MM.1S (cell line): Measurements from ENCODE around the gene CHD2.

Source experiments
- DNase-seq: peaks from one replicate; pipeline ENCODE4 v3.0.0-alpha.2; 2015
- H2AFZ ChIP-seq: fragments of 300-600 bp; sonication (generic); 2 replicates; pipeline ENCODE4 v1.6.0; 2016; ENCODE audit warnings: antibody characterized with exemption, low read length
- H3F3A ChIP-seq: fragments of 300-600 bp; sonication (generic); 2 replicates; pipeline ENCODE4 v1.6.1; 2016; ENCODE audit warnings: mild to moderate bottlenecking, antibody characterized with exemption, low read length, moderate library complexity, mixed read lengths; ENCODE audit not compliant: insufficient read depth
- H3K27ac ChIP-seq: fragments of 300-600 bp; sonication (generic); 2 replicates; pipeline ENCODE4 v1.5.1; 2016; ENCODE audit warnings: mild to moderate bottlenecking, low read length
- H3K27me3 ChIP-seq: fragments of 300-600 bp; sonication (generic); replicated peaks from 2 replicates; pipeline ENCODE4 v1.6.0; 2016; ENCODE audit warnings: low read length; ENCODE audit not compliant: insufficient read depth
- H3K36me3 ChIP-seq: fragments of 300-600 bp; sonication (generic); replicated peaks from 2 replicates; pipeline ENCODE4 v1.6.1; 2016; ENCODE audit warnings: mild to moderate bottlenecking, low read length, mixed read lengths; ENCODE audit not compliant: insufficient read depth
- H3K4me1 ChIP-seq: fragments of 300-600 bp; sonication (generic); 2 replicates; pipeline ENCODE4 v1.6.1; 2016; ENCODE audit warnings: low read length, mixed read lengths
- H3K4me2 ChIP-seq: fragments of 300-600 bp; sonication (generic); 2 replicates; pipeline ENCODE4 v1.6.0; 2016; ENCODE audit warnings: low read depth, low read length
- H3K4me3 ChIP-seq: fragments of 300-600 bp; sonication (generic); 2 replicates; pipeline ENCODE4 v1.5.1; 2016; ENCODE audit warnings: low read length, mixed read lengths
- H3K79me2 ChIP-seq: fragments of 300-600 bp; sonication (generic); 2 replicates; pipeline ENCODE4 v1.6.1; 2016; ENCODE audit warnings: mixed run types, low read length, mixed read lengths
- H3K9ac ChIP-seq: fragments of 300-600 bp; sonication (generic); 2 replicates; pipeline ENCODE4 v1.6.1; 2016; ENCODE audit warnings: low read length, mixed read lengths
- H3K9me2 ChIP-seq: fragments of 300-600 bp; sonication (generic); replicated peaks from 2 replicates; pipeline ENCODE4 v1.6.1; 2016; ENCODE audit warnings: mild to moderate bottlenecking, low read length, mixed read lengths; ENCODE audit not compliant: insufficient read depth
- H3K9me3 ChIP-seq: fragments of 300-600 bp; sonication (generic); replicated peaks from 2 replicates; pipeline ENCODE4 v1.6.1; 2016; ENCODE audit warnings: mild to moderate bottlenecking, low read length, mixed read lengths; ENCODE audit not compliant: insufficient read depth
- H4K20me1 ChIP-seq: fragments of 300-600 bp; sonication (generic); 2 replicates; pipeline ENCODE4 v1.6.1; 2016; ENCODE audit warnings: mild to moderate bottlenecking, low read length, moderate library complexity, mixed read lengths; ENCODE audit not compliant: insufficient read depth
- CTCF ChIP-seq: fragments of 300-600 bp; sonication (generic); IDR thresholded peaks from 2 replicates; pipeline ENCODE4 v1.5.1; 2016; ENCODE audit warnings: antibody characterized with exemption, low read length, mixed read lengths
- EZH2 ChIP-seq: fragments of 300-600 bp; sonication (generic); optimal IDR thresholded peaks from 2 replicates; pipeline ENCODE3; 2017; ENCODE audit warnings: low read depth, mild to moderate bottlenecking, antibody characterized with exemption, low read length, mixed read lengths
- EZH2phosphoT487 ChIP-seq: fragments of 300-600 bp; sonication (generic); IDR thresholded peaks from 2 replicates; pipeline ENCODE4 v1.6.1; 2018; ENCODE audit warnings: antibody characterized with exemption, low read length

CHD2 gene

GRCh38 chr15:93001881-93002280, 101.8 kb downstream of the CHD2 start:
- TF ChIP-seq EZH2phosphoT487: no peak
- TF ChIP-seq CTCF: no peak; the same call in 1 of the 2 replicates
- no peak for TF ChIP-seq EZH2
- Histone ChIP-seq H4K20me1 (no peaks in the 10 kb centered on the region), H3K4me2 (no peak overlapping the region), H3K9ac (no peak overlapping the region), H3K4me3 (no peak overlapping the region), H3K27ac (no peak overlapping the region), H3K79me2 (no peaks in the 10 kb centered on the region), H3K36me3 (peaks cover 10% of the 10 kb centered on the region; the same call in 1 of the 2 replicates), H3K9me3 (no peaks in the 10 kb centered on the region), H3K27me3 (no peaks in the 10 kb centered on the region), H2AFZ (no peak overlapping the region), H3K4me1 (no peaks in the 10 kb centered on the region), H3K9me2 (no peaks in the 10 kb centered on the region), H3F3A (no peaks in the 10 kb centered on the region)
- DNase-seq: no peak

- Histone ChIP-seq H2AFZ (no peak overlapping the region), H3K4me1 (no peaks in the 10 kb centered on the region), H3K9me3 (no peaks in the 10 kb centered on the region), H3K9ac (no peak overlapping the region), H3K36me3 (0 out of 2 replicates have a peak, but pooled peaks cover 4% of the 10 kb centered on the region), H3K27ac (no peak overlapping the region), H3K27me3 (no peaks in the 10 kb centered on the region), H3K9me2 (no peaks in the 10 kb centered on the region), H4K20me1 (no peaks in the 10 kb centered on the region), H3K4me2 (no peak overlapping the region), H3K4me3 (no peak overlapping the region), H3K79me2 (no peaks in the 10 kb centered on the region), H3F3A (no peaks in the 10 kb centered on the region)
- TF ChIP-seq CTCF (no peak), EZH2 (no peak), EZH2phosphoT487 (no peak)
- no peak for DNase-seq
Observed at GRCh38 chr15:93005133-93005532, 105.0 kb downstream of the CHD2 start.

- Histone ChIP-seq H3K27ac (no peak overlapping the region), H3K4me1 (no peaks in the 10 kb centered on the region), H3K4me3 (no peak overlapping the region), H3F3A (no peaks in the 10 kb centered on the region), H3K4me2 (no peak overlapping the region), H3K27me3 (no peaks in the 10 kb centered on the region), H3K79me2 (no peaks in the 10 kb centered on the region), H3K9me3 (no peaks in the 10 kb centered on the region), H2AFZ (no peak overlapping the region), H3K9me2 (no peaks in the 10 kb centered on the region), H3K36me3 (peaks cover 9% of the 10 kb centered on the region; the same call in 1 of the 2 replicates), H3K9ac (no peak overlapping the region), H4K20me1 (no peaks in the 10 kb centered on the region)
- no peak for DNase-seq
- TF ChIP-seq EZH2phosphoT487: no peak
- no peak for TF ChIP-seq CTCF
- no peak for TF ChIP-seq EZH2
Observed at GRCh38 chr15:93007994-93008393, 107.9 kb downstream of the CHD2 start.
